Colonic mucosa (tissue), 4 donors: Measurements from ENCODE around the gene RACGAP1. TPM values are rescaled to one million over a fixed set of nuclear protein-coding genes. Genes with fewer than 3 reads are reported as not detected.

Experiments used
- DNase-seq: peaks from one replicate; pipeline ENCODE4 v3.0.0-alpha.2; 2020
- H3K27ac ChIP-seq: fragments of 200-600 bp; one replicate; pipeline ENCODE4 v1.8.0; 2021
- H3K27me3 ChIP-seq: fragments of 200-600 bp; one replicate; pipeline ENCODE4 v1.8.0; 2021
- H3K36me3 ChIP-seq: fragments of 200-600 bp; one replicate; pipeline ENCODE4 v1.8.0; 2021
- H3K4me1 ChIP-seq: fragments of 200-600 bp; one replicate; pipeline ENCODE4 v1.8.0; 2021; ENCODE audit warnings: mild to moderate bottlenecking
- H3K4me3 ChIP-seq: fragments of 200-600 bp; one replicate; pipeline ENCODE4 v1.8.0; 2021
- H3K9ac ChIP-seq, 2 donors: one replicate each; pipeline ENCODE4 v1.7.0; 2013; ENCODE audit warnings: control low read depth in 2 of 2, low read depth in 2 of 2, low read length in 2 of 2
- H3K9me3 ChIP-seq: fragments of 200-600 bp; one replicate; pipeline ENCODE4 v1.8.0; 2021
- intact Hi-C: fragments of 100-400 bp; cut with DNase I; formaldehyde crosslinking; loops from one replicate; pipeline ENCODE4 v1.14.1; 2022
- total RNA-seq, 2 donors: library from RNA; stranded (reverse); fragmentation: NEBNext Ultra II Directional in 1 of 2; extraction: Animal tissue kit (Norgen Biotek cat#: 25700) in 1 of 2; gene quantifications; one replicate each; pipeline ENCODE4 v1.2.1, GENCODE V29; 2021
- TF ChIP-seq, protein P1 (sequence below): fragments of 200-600 bp; IDR thresholded peaks from one replicate; pipeline ENCODE4 v1.8.0; 2022; ENCODE audit warnings: antibody characterized with exemption, mild to moderate bottlenecking
- donor health status: healthy.
- donor health status: DM: no; HTN: no; CAD: no.
- donor health status: DM: no; HTN: no; CAD: no.

The RACGAP1 gene
- total RNA-seq, 2 donors from 2014 or later = 36.2 to 83.8 TPM

GRCh38 chr12:49971141-49971540, 54.2 kb downstream of the RACGAP1 start:
- H3K27ac ChIP-seq = no peak overlapping the region
- H3K36me3 ChIP-seq = no peaks in the 10 kb centered on the region
- H3K4me1 ChIP-seq = no peaks in the 10 kb centered on the region
- intact Hi-C loops = loop anchor here (5.0 kb wide), 1 partner anchor 96 kb away; no protein-coding TSS in a partner anchor
- DNase-seq = no peak
- H3K4me3 ChIP-seq = no peak overlapping the region
- H3K9ac ChIP-seq = no peak overlapping the region
- H3K27me3 ChIP-seq = no peaks in the 10 kb centered on the region
- no peaks in the 10 kb centered on the region for H3K9me3 ChIP-seq
- TF ChIP-seq, protein P1, sequence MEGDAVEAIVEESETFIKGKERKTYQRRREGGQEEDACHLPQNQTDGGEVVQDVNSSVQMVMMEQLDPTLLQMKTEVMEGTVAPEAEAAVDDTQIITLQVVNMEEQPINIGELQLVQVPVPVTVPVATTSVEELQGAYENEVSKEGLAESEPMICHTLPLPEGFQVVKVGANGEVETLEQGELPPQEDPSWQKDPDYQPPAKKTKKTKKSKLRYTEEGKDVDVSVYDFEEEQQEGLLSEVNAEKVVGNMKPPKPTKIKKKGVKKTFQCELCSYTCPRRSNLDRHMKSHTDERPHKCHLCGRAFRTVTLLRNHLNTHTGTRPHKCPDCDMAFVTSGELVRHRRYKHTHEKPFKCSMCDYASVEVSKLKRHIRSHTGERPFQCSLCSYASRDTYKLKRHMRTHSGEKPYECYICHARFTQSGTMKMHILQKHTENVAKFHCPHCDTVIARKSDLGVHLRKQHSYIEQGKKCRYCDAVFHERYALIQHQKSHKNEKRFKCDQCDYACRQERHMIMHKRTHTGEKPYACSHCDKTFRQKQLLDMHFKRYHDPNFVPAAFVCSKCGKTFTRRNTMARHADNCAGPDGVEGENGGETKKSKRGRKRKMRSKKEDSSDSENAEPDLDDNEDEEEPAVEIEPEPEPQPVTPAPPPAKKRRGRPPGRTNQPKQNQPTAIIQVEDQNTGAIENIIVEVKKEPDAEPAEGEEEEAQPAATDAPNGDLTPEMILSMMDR = no peak

DNA sequence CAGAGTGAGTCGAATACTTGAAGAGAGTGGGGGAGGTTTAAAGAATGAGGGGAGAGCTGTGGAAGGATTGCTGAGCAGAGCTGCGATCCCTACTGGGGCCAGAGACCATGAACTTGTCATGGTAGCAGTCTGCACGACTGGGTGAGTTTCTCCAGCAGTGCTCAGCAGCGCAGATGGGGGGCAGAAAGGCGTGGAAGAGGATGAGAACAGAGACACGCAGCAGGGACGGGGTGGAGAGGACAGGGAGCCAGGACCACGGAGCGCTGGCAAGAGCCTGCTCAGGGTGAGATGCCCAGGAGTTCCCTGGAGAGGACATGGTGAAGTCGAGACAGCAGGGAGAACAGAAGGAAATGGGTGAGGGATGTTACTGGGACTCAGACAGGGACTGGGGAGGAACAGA, 54.6 kb downstream of the RACGAP1 start:
- Histone ChIP-seq H3K9me3 (no peaks in the 10 kb centered on the region), H3K4me3 (no peak overlapping the region), H3K27me3 (no peaks in the 10 kb centered on the region), H3K27ac (no peak overlapping the region), H3K4me1 (no peaks in the 10 kb centered on the region), H3K36me3 (no peaks in the 10 kb centered on the region), H3K9ac (no peak overlapping the region)
- intact Hi-C loops = loop anchor here (5.0 kb wide), 1 partner anchor 97 kb away; no protein-coding TSS in a partner anchor
- TF ChIP-seq, protein P1 = no peak
- no peak for DNase-seq

GRCh38 chr12:49969651-49970429, 55.5 kb downstream of the RACGAP1 start:
- Histone ChIP-seq H3K4me3 (no peak overlapping the region), H3K4me1 (no peaks in the 10 kb centered on the region), H3K36me3 (no peaks in the 10 kb centered on the region), H3K9ac (no peak overlapping the region), H3K27me3 (no peaks in the 10 kb centered on the region), H3K9me3 (no peaks in the 10 kb centered on the region), H3K27ac (no peak overlapping the region)
- DNase-seq = no peak
- intact Hi-C loops = loop anchor here (5.0 kb wide), 1 partner anchor 97 kb away; no protein-coding TSS in a partner anchor
- TF ChIP-seq, protein P1 = no peak

- DNase-seq = no peak
- Histone ChIP-seq H3K4me1 (no peaks in the 10 kb centered on the region), H3K9me3 (no peaks in the 10 kb centered on the region), H3K9ac (no peak overlapping the region), H3K4me3 (no peak overlapping the region), H3K36me3 (no peaks in the 10 kb centered on the region), H3K27me3 (no peaks in the 10 kb centered on the region), H3K27ac (no peak overlapping the region)
- TF ChIP-seq, protein P1 = no peak
- intact Hi-C loops = no loop called here
These were observed 56.3 kb downstream of the RACGAP1 start for GRCh38 chr12:49969027-49969426.

- TF ChIP-seq, protein P1 = no peak
These were observed 56.8 kb downstream of the RACGAP1 start for GRCh38 chr12:49968471-49968870.

More at GRCh38 chr12:49968471-49968870, 56.8 kb downstream of the RACGAP1 start:
- intact Hi-C loops = no loop called here
- no peak overlapping the region for H3K9ac ChIP-seq
- no peak overlapping the region for H3K4me3 ChIP-seq
- H3K36me3 ChIP-seq = no peaks in the 10 kb centered on the region
- no peaks in the 10 kb centered on the region for H3K4me1 ChIP-seq
- no peaks in the 10 kb centered on the region for H3K9me3 ChIP-seq
- no peak overlapping the region for H3K27ac ChIP-seq
- no peak for DNase-seq
- no peaks in the 10 kb centered on the region for H3K27me3 ChIP-seq
